GM12878 (cell line): Measurements from ENCODE around the gene ZNFX1. TPM values are rescaled to one million over a fixed set of nuclear protein-coding genes. Genes with fewer than 3 reads are reported as not detected.

Experiments used
- ATAC-seq: fragments of 200-7000 bp; cut with Tn5 transposase; 3 replicates; pipeline ENCODE4 v1.9.1; 2020; ENCODE audit warnings: mild to moderate bottlenecking, moderate library complexity
- BruUV-seq: library from RNA; stranded (reverse); fragments of 400-500 nt; replicated peaks from 2 replicates; lab custom pipeline; 2021; lab: Mats Ljungman, UMichigan
- CTCF ChIA-PET: fragments of 300-600 bp; sonication (Branson Sonifier 250); formaldehyde crosslinking; extraction: SDS; loops from one replicate; lab custom pipeline; 2021; ENCODE audit warnings: inconsistent platforms; lab: Yijun Ruan, JAX
- POLR2A ChIA-PET: fragments of 350-600 bp; formaldehyde crosslinking; extraction: SDS; loops from one replicate; lab custom pipeline; 2021; ENCODE audit warnings: inconsistent platforms; lab: Charles Lee
- RAD21 ChIA-PET: fragments of 300-600 bp; sonication (Branson Sonifier 250); formaldehyde crosslinking; loops from one replicate; lab custom pipeline; 2023; ENCODE audit warnings: antibody characterized with exemption; ENCODE audit not compliant: unreplicated experiment; lab: Charles Lee
- SMC1A ChIA-PET: fragments of 300-600 bp; sonication (Branson Sonifier 250); formaldehyde crosslinking; loops from one replicate; lab custom pipeline; 2023; ENCODE audit not compliant: unreplicated experiment, uncharacterized antibody; lab: Charles Lee
- DNase-seq: peaks from one replicate; pipeline ENCODE4 v3.0.0-alpha.2; 2011; ENCODE audit warnings: low read depth, low spot score
- FAIRE-seq: peaks from 3 replicates; lab custom pipeline; 2011; peaks lifted over from hg19 to GRCh38; lab: Jason Lieb, UNC
- H2AFZ ChIP-seq: 2 replicates; pipeline ENCODE4 v1.6.0; 2011; ENCODE audit warnings: low read depth, low read length, control low read depth; ENCODE audit not compliant: control insufficient read depth
- H3K27ac ChIP-seq: 2 replicates; pipeline ENCODE4 v1.5.1; 2011; ENCODE audit warnings: control low read depth; ENCODE audit not compliant: control insufficient read depth, insufficient read depth
- H3K27me3 ChIP-seq, 2 experiments: replicated peaks in 1 of 2; 2 replicates each; pipeline versions ENCODE4 v1.6.0 to v1.6.1; 2011; ENCODE audit warnings: low read length in 1 of 2; ENCODE audit not compliant: control insufficient read depth in 2 of 2, insufficient read depth in 2 of 2
- H3K36me3 ChIP-seq, 2 experiments: 2 replicates each; pipeline ENCODE4 v1.5.1; 2011; ENCODE audit warnings: low read length in 1 of 2; ENCODE audit not compliant: control insufficient read depth in 2 of 2, insufficient read depth in 2 of 2
- H3K4me1 ChIP-seq: 2 replicates; pipeline ENCODE4 v1.6.1; 2011; ENCODE audit warnings: mild to moderate bottlenecking, low read length, moderate library complexity, mixed read lengths; ENCODE audit not compliant: control insufficient read depth, insufficient read depth
- H3K4me2 ChIP-seq: 2 replicates; pipeline ENCODE4 v1.6.0; 2011; ENCODE audit warnings: control low read depth; ENCODE audit not compliant: control insufficient read depth, insufficient read depth
- H3K4me3 ChIP-seq: fragments of 200-600 bp; sonication (generic); 2 replicates; pipeline ENCODE4 v1.5.1; 2016
- H3K79me2 ChIP-seq: 2 replicates; pipeline ENCODE4 v1.6.0; 2011; ENCODE audit warnings: low read length; ENCODE audit not compliant: control insufficient read depth, insufficient read depth
- H3K9ac ChIP-seq: 2 replicates; pipeline ENCODE4 v1.8.0; 2011; ENCODE audit warnings: low read length, control low read depth, mixed read lengths; ENCODE audit not compliant: control insufficient read depth, insufficient read depth
- H3K9me3 ChIP-seq: replicated peaks from 3 replicates; pipeline ENCODE4 v1.5.1; 2011; ENCODE audit warnings: mild to moderate bottlenecking, low read length; ENCODE audit not compliant: control insufficient read depth, insufficient read depth
- H4K20me1 ChIP-seq: 2 replicates; pipeline ENCODE4 v1.6.0; 2011; ENCODE audit not compliant: control insufficient read depth, insufficient read depth
- ATF2 ChIP-seq: IDR thresholded peaks from 2 replicates; pipeline ENCODE4 v1.6.1; 2012; ENCODE audit warnings: low read length, inconsistent platforms
- BCLAF1 ChIP-seq: fragments of 450-650 bp; IDR thresholded peaks from 2 replicates; pipeline ENCODE4 v1.6.1; 2017; ENCODE audit warnings: antibody characterized with exemption, mild to moderate bottlenecking, moderate library complexity
- CEBPB ChIP-seq, 2 experiments: fragments of 150-350 bp in 1 of 2; IDR thresholded peaks; 2 replicates each; pipeline ENCODE4 v1.6.1; 2012 to 2014; ENCODE audit warnings: low read depth in 2 of 2, low read length in 2 of 2, borderline replicate concordance in 1 of 2, inconsistent platforms in 1 of 2
- CREB1 ChIP-seq: IDR thresholded peaks from 2 replicates; pipeline ENCODE4 v1.6.1; 2012; ENCODE audit warnings: low read depth, mild to moderate bottlenecking, inconsistent platforms
- CREM ChIP-seq: IDR thresholded peaks from 2 replicates; pipeline ENCODE4 v1.6.1; 2014; ENCODE audit warnings: antibody characterized with exemption, low read depth
- FOXK2 ChIP-seq: fragments of 450-650 bp; IDR thresholded peaks from 2 replicates; pipeline ENCODE4 v1.6.1; 2017; ENCODE audit warnings: mild to moderate bottlenecking, moderate library complexity
- GATAD2B ChIP-seq: fragments of 450-650 bp; conservative IDR thresholded peaks from 2 replicates; pipeline ENCODE4 v1.6.1; 2017; ENCODE audit warnings: low read depth, mild to moderate bottlenecking, moderate library complexity
- IRF3 ChIP-seq: fragments of 450-650 bp; IDR thresholded peaks from 2 replicates; pipeline ENCODE4 v1.6.1; 2014; ENCODE audit warnings: mild to moderate bottlenecking
- KAT2A ChIP-seq: conservative IDR thresholded peaks from 2 replicates; pipeline ENCODE4 v1.6.1; 2011; ENCODE audit warnings: low read depth, low read length; ENCODE audit not compliant: control insufficient read depth
- MYC ChIP-seq: IDR thresholded peaks from 2 replicates; pipeline ENCODE4 v1.6.1; 2011; ENCODE audit warnings: mild to moderate bottlenecking, low read length, moderate library complexity, inconsistent platforms; ENCODE audit not compliant: insufficient read depth, insufficient replicate concordance, insufficient read length, severe bottlenecking
- NR2C1 ChIP-seq: fragments of 450-650 bp; IDR thresholded peaks from 2 replicates; pipeline ENCODE4 v1.6.1; 2017; ENCODE audit warnings: antibody characterized with exemption, mild to moderate bottlenecking, moderate library complexity
- NR2F1 ChIP-seq: fragments of 450-650 bp; conservative IDR thresholded peaks from 2 replicates; pipeline ENCODE4 v1.6.1; 2017; ENCODE audit warnings: mild to moderate bottlenecking
- NRF1 ChIP-seq: conservative IDR thresholded peaks from 2 replicates; pipeline ENCODE4 v1.6.1; 2011; ENCODE audit warnings: mild to moderate bottlenecking, low read depth, low read length, improper control_type of control experiment
- RELB ChIP-seq: fragments of 450-650 bp; IDR thresholded peaks from 2 replicates; pipeline ENCODE4 v1.6.1; 2017; ENCODE audit warnings: low read depth, mild to moderate bottlenecking, moderate library complexity
- TBL1XR1 ChIP-seq: IDR thresholded peaks from 2 replicates; pipeline ENCODE4 v1.6.1; 2012; ENCODE audit warnings: low read depth, low read length, improper control_type of control experiment
- TCF7 ChIP-seq: IDR thresholded peaks from 2 replicates; pipeline ENCODE4 v1.6.1; 2014; ENCODE audit warnings: antibody characterized with exemption, borderline replicate concordance
- ZBED1 ChIP-seq: IDR thresholded peaks from 2 replicates; pipeline ENCODE4 v1.6.1; 2016; ENCODE audit warnings: borderline replicate concordance
- WGBS: methylation state at CpG from one replicate; pipeline ENCODE4 v1.1.6; 2016; ENCODE audit warnings: low lambda C conversion rate; ENCODE audit not compliant: insufficient replicate concordance, insufficient coverage; ENCODE audit errors: missing lambda C conversion rate; 5-methylcytosine and 5-hydroxymethylcytosine counted together
- in situ Hi-C: fragments of 300-500 bp; cut with MboI; formaldehyde crosslinking; loops from 9 replicates; pipeline ENCODE4 v1.14.3; 2018; ENCODE audit warnings: mixed read lengths
- intact Hi-C: fragments of 100-400 bp; cut with micrococcal nuclease; formaldehyde crosslinking; loops from one replicate; pipeline ENCODE4 v1.14.2; 2022; ENCODE audit not compliant: unreplicated experiment
- polyA plus RNA-seq, 11 experiments: library from polyadenylated mRNA; depleted of rRNA in 4 of 11; unstranded in 6 of 11; stranded (reverse) in 5 of 11; fragments of >200 nt; fragmentation: Nextera tagmentation in 4 of 11; fragmentation: Illumina TruSeq in 1 of 11; extraction: Ambion mirVana in 4 of 11; extraction: Trizol in 1 of 11; gene quantifications; 1 replicate in 1 of 11; 2 replicates in 10 of 11; pipeline versions ENCODE4 v1.2.1 to v1.2.3, GENCODE V29; 2011 to 2016; ENCODE audit warnings: inconsistent platforms in 2 of 11, missing spikeins in 2 of 11, low read depth in 1 of 11
- total RNA-seq, 4 experiments: library from RNA; depleted of rRNA in 3 of 4; stranded (reverse); fragments of >200 nt in 3 of 4; fragmentation: Illumina TruSeq in 1 of 4; extraction: Trizol in 1 of 4; gene quantifications; 2 replicates each; pipeline versions ENCODE4 v1.2.1 to v1.2.3, GENCODE V29; 2013 to 2021

ZNFX1 gene
- total and polyA plus RNA-seq, 10 of the 15 experiments (the other 5 are each of a cell fraction or from before 2014, with no cell fraction given) = 7.4 to 31.5 (median 25.6) TPM

- no peak for TF ChIP-seq IRF3
Measured at GRCh38 chr20:49248301-49248700, 29.6 kb downstream of the ZNFX1 start (continued).

- Histone ChIP-seq H3K9ac (no peak overlapping the region), H3K36me3 (peaks cover 28 to 43% of the 10 kb centered on the region in 2 experiments), H3K27me3 (no peaks in the 10 kb centered on the region), H3K27ac (no peak overlapping the region), H2AFZ (no peak overlapping the region), H3K4me3 (no peak overlapping the region), H3K4me1 (no peaks in the 10 kb centered on the region), H3K9me3 (no peaks in the 10 kb centered on the region), H3K79me2 (no peaks in the 10 kb centered on the region), H3K4me2 (no peak overlapping the region), H4K20me1 (no peaks in the 10 kb centered on the region)
- 78% methylated on average over 5 of the region's 5 CpGs for WGBS
- CTCF ChIA-PET = interaction anchor here (1.0 to 5.5 kb wide), 3 partner anchors 31 to 74 kb away, joined by 3 to 46 read pairs (median 5); no protein-coding TSS in a partner anchor
- BruUV-seq = TSS peak; percentile 19
- in situ Hi-C loops (no loop called here), intact Hi-C loops (loop anchor here (2.0 kb wide), 1 partner anchor 75 kb away; no protein-coding TSS in a partner anchor)
- FAIRE-seq (no peak), DNase-seq (no peak), ATAC-seq (no peak)
- RAD21 ChIA-PET = interaction anchor here (0.5 to 3.1 kb wide), 4 partner anchors 29 to 122 kb away, joined by 3 to 17 read pairs (median 6); partner anchors contain the start of gene ZNFX1
- POLR2A ChIA-PET = interaction anchor here (0.5 to 0.8 kb wide), 2 partner anchors 32 to 42 kb away, joined by 3 read pairs; no protein-coding TSS in a partner anchor
- SMC1A ChIA-PET = interaction anchor here (2.2 to 4.1 kb wide), 2 partner anchors 35 to 115 kb away, joined by 8 to 17 read pairs; no protein-coding TSS in a partner anchor
- TF ChIP-seq NR2F1 (no peak), NRF1 (no peak), ATF2 (no peak), CREM (no peak), ZBED1 (no peak), TCF7 (no peak), RELB (no peak), TBL1XR1 (no peak), CREB1 (no peak), BCLAF1 (no peak), GATAD2B (no peak), NR2C1 (no peak), CEBPB (IDR thresholded peaks at IDR 0.05; ENCODE audit: borderline replicate concordance in 1 of 2, low read depth in 2 of 2, low read length in 2 of 2) (no peak), KAT2A (no peak), FOXK2 (no peak), MYC (no peak)
Measured at GRCh38 chr20:49247792-49248191, 30.1 kb downstream of the ZNFX1 start.
